ENCODE measurements around the gene CCDC181.

Gene CCDC181

DNA sequence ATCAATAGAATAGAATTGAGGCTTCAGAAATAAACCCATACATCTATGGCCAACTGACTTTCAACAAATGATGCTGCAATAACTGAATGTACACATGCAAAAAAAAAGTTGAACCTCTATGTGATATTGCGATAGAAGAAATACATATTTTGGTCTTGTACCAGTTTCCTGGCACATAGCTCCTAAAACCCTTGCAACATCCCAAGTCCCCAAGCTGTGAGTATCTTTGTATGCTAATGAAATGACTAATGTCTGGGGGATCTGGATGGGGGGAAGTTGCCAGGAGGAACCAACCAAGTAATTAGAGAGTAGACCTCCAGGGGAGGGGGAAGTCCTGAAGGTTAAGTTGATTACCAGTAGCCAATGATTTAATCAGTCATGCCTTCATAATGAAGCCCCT is 34.9 kb downstream of the CCDC181 start:
- no peak for DNase-seq

GRCh38 chr1:169390303-169390702 is 37.0 kb downstream of the CCDC181 start:
- no peak for DNase-seq

DNA sequence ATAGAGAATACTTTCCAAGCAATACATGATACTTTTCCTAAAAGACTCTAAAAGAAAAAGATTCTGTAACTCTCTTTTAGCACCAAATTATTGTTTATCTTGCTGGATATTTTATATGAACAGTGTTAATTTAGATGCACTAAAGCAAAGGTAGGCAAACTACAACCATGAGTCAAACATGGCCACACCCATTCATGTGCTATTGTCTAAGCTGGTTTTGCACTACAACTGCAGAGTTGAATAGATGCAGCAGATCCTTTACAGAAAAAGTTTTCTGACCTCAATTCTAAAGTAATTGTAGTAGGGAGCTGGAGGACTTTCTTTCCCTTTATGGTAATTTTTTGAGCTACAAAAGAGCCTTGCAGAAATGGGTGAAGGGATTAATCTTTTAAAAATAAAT is 39.9 kb downstream of the CCDC181 start:
- DNase-seq, result no peak

- no peak for DNase-seq
These were observed 43.8 kb downstream of the CCDC181 start for GRCh38 chr1:169383449-169383848.

GRCh38 chr1:169381162-169381561 is 46.1 kb downstream of the CCDC181 start:
- no peak for DNase-seq

DNA sequence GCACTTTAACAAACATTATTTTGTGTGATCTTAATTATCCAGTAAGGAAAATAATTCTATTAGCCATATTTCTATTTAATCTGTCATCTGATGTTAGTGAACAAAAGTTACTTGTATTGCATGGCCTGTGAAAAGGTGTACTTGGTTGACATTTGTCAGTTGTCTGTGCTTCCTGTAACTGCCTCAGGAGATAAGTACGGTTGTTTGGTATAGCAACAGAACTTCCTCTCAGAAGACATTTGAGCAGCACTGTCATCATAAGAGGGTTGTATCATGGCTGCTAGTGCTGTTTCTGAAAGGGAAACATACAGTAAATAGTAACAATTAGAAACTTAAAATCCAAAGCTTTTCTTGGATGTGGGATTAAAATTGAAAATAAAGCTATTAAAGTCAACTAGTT is 55.9 kb downstream of the CCDC181 start:
- DNase-seq, result no peak

- no peak for DNase-seq
These were observed 58.9 kb downstream of the CCDC181 start for GRCh38 chr1:169368406-169368769.

GRCh38 chr1:169367686-169368405 is 59.4 kb downstream of the CCDC181 start, which contains the start of the genes BLZF1 and NME7:
Gene BLZF1, plus strand, starts transcription at chr1:169368195. Its CDS starts 1,328 bp downstream, at chr1:169369523.
Gene NME7, minus strand, starts transcription at chr1:169367797. Its CDS starts 87 bp downstream, at chr1:169367710.
- DNase-seq, result peak; percentile 92 to 96

DNA sequence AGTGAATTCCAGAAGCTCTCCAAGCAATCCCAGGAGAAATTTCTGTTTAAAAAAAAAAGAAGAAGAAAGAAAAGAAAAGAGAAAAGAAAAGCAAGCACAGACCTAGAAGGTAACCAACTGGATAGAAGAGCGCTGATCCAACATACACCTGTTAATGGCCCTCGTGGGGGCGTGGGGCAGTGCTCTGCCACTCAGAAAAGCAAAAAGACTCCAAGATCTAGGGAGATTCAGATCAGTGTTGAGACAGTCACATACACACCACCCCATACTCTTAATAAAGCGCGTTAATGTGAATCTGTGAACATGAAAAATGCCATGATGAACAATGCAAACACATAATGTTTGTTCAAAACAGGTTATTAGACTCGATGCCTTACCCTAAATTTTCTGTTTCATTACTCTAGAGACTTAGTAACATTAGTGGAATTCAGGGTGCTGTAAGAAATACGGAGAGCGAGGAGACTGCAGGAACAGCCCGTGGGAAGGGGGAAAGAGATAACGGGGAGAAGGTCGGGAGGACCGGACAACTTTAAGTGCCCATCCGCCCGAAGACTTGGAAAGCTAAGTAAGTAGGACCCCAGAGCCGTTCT is 60.1 kb downstream of the CCDC181 start:
- no peak for DNase-seq

- DNase-seq, result no peak
These were observed 62.3 kb downstream of the CCDC181 start for GRCh38 chr1:169364948-169365347.

GRCh38 chr1:169363046-169363730 is 64.1 kb downstream of the CCDC181 start:
- no peak for DNase-seq

DNA sequence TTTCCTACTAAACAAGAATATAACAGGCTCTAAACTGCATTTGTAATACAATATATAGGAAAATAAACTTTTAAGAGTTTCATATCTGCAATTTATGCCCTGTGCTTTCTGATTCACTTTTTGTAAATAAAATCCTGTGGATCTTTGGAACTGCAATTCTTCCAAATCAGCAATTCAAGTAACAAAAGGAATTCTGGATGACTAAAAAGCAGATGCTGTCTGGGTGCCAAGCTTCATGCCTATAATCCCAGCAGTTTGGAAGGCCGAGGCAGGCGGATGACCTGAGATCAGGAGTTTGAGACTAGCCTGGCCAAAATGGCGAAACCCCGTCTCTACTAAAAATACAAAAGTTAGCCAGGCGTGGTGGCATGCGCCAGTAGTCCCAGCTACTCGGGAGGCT is 66.0 kb downstream of the CCDC181 start:
- no peak for DNase-seq

DNA sequence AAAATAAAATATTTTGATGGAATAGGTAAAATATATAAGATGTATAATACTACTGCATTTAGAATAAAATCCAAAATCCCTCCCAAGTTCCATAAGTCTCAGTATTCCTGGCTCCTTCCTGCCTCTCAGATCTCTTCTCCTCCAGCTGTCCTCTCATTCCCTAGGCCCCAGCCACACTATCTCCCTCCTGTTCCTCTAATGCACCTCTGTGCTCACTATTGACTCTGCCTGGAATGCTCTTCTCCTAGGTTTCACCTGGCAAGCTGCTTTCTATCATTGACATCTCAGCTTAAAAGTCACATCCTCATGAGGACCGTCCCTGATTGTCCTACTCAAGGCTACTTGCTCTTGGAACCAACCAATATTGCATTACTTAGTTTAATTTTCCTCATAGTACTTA is 66.9 kb downstream of the CCDC181 start:
- no peak for DNase-seq

DNA sequence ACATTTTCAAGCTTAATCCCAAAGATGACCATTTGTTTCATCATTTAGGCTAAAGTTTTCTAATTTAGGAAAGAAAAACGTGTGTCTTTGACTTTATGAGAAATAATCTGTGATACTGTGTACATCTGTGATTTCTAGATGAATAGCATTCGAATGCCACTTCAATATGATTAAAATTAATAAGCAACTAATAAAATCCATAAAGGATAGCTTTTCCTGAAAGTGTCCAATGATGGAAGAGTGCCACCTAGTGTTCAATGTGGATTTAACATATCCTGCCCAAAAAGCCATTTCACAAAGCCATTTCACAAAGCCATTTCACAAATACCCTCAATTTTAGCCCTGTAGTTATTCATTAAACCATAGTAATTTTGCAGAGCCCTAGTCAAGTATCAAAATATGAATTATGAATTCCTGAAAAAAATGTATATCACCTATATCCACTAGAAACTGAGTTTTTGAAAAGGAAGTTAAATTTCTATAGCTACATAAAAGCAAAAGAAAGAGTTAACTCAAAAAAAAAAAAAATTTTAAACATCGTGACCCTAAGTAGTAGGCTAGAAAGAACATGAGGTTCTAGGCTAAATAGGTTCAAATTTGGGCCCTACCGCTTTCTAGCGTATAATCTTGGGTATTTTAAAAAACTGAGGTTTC is 78.8 kb downstream of the CCDC181 start:
- peak in 1 of 2 donors; percentile 70 for DNase-seq

DNA sequence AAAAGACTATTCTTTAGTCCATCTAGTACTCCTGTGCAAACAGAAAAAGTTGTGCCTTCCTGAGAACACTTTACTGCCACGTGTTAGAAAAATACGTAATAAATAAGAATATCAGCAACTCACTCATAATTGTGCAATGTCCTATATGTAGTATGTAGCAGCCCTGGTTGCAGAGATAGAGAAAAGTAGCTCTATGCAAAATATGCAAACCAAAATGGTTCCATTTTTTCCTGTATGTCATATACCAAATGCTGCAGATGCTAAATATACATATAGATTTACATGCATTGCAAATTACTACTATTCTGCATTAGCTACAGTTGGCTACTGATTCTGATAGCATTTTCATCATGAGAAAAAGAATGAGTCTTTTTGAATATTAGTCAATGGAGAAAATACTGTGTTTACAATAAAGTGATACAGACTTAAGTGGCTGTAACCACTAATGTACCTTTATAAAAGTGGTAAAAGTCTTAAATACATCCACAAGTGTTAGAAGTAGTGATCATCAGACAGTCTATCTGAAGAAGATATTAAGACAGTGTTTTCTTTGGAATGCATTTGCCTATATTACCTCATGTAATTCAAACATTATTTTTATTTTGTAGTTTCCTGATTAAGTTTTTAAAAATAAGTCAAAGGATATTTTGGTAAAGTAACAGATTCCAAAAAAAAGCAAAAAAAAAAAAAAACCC is 79.4 kb downstream of the CCDC181 start:
- DNase-seq, result no peak

DNA sequence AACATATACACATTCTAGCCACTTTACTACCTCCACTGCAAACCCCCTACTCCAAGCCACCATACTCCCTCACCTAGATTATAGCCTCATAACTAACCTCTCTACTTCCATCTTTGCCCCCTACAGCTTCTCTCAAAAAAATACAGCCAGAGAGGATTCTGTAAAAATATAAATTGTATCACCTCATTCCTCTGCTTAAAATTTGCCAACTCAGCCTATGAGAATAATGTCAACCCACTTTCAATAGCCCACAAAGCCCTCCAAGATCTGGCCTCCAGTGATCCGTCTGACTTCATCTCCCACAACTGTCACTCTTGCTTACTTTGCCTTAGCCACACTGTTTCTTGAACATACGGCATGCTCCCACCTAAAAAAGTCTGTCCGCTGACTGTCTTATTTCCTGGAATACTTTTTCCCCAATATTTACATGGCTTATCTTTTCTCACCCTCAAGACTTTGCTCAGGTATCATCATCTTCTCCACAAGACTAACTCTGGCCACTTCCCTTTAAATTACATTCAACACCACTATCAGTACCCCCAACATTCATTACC is 81.2 kb downstream of the CCDC181 start:
- no peak for DNase-seq

DNA sequence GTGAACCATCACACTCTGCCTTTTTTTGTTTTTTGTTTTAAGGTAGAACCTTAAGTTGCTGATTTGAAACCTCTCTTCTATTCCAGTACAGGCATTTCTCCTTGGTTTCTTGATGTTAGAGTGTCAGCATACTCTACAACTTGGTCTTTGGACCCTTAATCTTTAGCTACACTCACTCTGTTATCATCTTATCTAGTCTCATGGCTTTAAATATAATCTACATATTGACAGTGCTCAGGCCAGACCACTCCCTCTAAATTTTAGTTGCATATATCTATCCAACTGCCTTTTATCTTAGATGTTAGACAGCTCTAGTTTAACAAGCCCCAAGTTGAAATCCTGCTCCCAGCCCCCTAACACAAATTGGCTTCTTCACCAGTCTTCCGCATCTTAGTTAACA is 81.8 kb downstream of the CCDC181 start:
- DNase-seq, result no peak
